Bronchial epithelial cell (primary cell): ENCODE results near the gene ITGA6. TPM values are rescaled to one million over a fixed set of nuclear protein-coding genes. Genes with fewer than 3 reads are reported as not detected.
A peak's percentile ranks its signal among the peaks of the same experiment; 100 is the strongest.

ENCODE experiments used
- DNase-seq: peaks from one replicate; pipeline ENCODE4 v3.0.0-alpha.2; 2010; ENCODE audit warnings: low read depth
- FAIRE-seq: peaks from 2 replicates; lab custom pipeline; 2011; peaks lifted over from hg19 to GRCh38; lab: Jason Lieb, UNC
- H3K27me3 ChIP-seq: 2 replicates; pipeline ENCODE4 v1.5.1; 2011; ENCODE audit warnings: low read length; ENCODE audit not compliant: control insufficient read depth, insufficient read depth
- H3K36me3 ChIP-seq: 2 replicates; pipeline ENCODE4 v1.5.1; 2011; ENCODE audit warnings: low read length; ENCODE audit not compliant: control insufficient read depth, insufficient read depth
- H3K4me3 ChIP-seq: 2 replicates; pipeline ENCODE4 v1.5.1; 2011; ENCODE audit warnings: mild to moderate bottlenecking, low read depth, low read length, control low read depth
- total RNA-seq: library from RNA; depleted of rRNA; stranded (reverse); fragments of >200 nt; gene quantifications from 2 replicates; pipeline ENCODE4 v1.2.1, GENCODE V29; 2014
- TF ChIP-seq, protein P1 (sequence below): IDR thresholded peaks from 2 replicates; pipeline ENCODE4 v1.5.1; 2011; ENCODE audit warnings: mild to moderate bottlenecking, moderate library complexity, low read length, control low read depth, inconsistent platforms; ENCODE audit not compliant: insufficient read depth, severe bottlenecking

ITGA6 gene
- total RNA-seq, 1 donor from 2014 or later = 390 TPM

DNA sequence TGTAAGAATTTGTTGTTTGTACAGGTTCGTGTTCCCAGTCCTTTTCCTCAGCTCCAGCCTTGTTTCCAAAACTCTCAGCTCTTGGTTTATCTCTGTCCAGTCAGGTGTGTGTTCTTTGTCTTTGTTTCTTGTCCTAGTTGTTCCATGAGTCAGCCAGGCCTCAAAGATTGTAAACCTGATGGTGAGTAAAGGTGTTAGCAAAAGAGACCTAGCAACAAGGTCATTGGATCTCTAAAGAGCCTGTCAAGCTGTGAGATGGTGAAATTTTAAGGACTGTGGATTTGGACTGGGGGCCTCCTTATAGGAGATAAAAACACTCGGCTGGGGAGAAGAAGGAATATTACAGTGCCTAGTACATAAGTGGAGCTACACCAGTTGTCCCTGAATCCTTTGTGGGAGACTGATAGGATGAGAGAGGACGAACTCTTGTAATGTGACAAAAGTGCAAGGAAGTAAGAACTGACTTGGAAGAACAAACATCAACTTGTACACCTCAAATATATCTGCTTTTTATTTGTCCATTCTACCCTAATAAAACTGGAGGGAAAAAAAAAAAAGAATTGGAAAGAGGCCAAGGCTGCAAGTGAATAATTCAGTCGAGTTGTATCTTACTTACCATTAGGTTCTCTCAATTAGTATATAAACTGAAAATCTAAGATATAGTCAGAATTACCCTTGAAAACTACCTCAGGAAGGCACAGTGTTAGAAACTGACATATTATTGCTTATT lies 37.2 kb downstream of the ITGA6 start:
- Histone ChIP-seq H3K27me3 (no peaks in the 10 kb centered on the region), H3K36me3 (peaks cover 10% of the 10 kb centered on the region), H3K4me3 (no peak overlapping the region)
- TF ChIP-seq, protein P1, sequence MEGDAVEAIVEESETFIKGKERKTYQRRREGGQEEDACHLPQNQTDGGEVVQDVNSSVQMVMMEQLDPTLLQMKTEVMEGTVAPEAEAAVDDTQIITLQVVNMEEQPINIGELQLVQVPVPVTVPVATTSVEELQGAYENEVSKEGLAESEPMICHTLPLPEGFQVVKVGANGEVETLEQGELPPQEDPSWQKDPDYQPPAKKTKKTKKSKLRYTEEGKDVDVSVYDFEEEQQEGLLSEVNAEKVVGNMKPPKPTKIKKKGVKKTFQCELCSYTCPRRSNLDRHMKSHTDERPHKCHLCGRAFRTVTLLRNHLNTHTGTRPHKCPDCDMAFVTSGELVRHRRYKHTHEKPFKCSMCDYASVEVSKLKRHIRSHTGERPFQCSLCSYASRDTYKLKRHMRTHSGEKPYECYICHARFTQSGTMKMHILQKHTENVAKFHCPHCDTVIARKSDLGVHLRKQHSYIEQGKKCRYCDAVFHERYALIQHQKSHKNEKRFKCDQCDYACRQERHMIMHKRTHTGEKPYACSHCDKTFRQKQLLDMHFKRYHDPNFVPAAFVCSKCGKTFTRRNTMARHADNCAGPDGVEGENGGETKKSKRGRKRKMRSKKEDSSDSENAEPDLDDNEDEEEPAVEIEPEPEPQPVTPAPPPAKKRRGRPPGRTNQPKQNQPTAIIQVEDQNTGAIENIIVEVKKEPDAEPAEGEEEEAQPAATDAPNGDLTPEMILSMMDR = no peak
- FAIRE-seq (no peak), DNase-seq (peak; percentile 88)

DNA sequence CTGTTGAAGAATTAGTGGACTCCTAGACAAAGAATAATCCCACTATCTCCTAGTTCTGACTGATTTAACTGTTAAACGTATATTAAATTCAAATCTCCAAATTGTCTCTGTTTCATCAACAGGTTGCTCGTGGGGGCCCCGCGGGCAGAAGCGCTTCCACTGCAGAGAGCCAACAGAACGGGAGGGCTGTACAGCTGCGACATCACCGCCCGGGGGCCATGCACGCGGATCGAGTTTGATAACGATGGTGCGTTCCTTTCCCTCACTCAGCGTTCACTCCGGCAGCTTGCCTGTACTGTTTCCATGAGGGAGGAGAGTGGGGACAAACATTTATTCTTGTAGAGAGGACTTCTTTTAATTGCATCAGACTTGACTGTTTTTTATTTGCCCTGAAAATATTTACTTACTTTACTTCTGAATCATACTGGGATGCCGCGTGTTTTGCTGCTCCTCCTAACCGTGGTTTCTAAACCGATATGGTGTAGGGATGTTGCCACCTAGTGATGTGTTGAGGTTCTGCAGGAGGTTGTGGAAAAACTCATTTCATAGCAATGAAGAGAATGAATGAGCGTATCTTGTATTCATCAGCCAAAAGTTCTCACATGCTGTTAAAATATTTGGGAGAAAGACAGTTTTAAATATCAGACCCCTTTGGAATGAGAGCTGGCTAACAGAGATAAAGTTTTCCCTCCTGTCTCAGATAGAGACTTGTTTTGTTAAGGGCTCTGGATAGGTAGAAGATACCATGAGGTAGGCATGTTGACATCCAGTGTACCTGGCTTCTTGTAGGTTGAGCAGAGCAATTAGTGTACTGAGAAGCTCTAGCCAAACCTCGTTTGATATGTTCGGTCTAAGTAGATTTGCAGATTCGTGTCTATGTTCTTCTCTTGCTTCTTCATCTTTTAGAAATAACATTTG lies 38.3 kb downstream of the ITGA6 start:
- TF ChIP-seq, protein P1 = peak; percentile 64
- no peaks in the 10 kb centered on the region for H3K27me3 ChIP-seq
- no peak overlapping the region for H3K4me3 ChIP-seq
- H3K36me3 ChIP-seq = peaks cover 10% of the 10 kb centered on the region
- peak; percentile 77 for DNase-seq
- FAIRE-seq = peak; percentile 64

DNA sequence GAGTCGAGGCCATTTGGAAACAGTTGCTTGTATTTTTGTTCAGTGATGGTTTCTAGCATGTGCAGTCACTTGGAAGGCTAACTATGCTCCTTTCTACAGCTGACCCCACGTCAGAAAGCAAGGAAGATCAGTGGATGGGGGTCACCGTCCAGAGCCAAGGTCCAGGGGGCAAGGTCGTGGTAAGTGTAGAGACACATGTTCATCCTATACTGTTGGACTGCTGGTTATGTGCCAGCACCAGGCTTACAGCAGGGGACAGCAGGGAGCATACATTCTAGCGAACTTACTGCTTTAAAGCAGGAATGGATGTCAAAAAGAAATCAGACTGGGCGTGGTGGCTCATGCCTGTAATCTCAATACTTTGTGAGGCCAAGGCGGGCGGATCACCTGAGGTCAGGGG lies 40.0 kb downstream of the ITGA6 start:
- no peak for FAIRE-seq
- Histone ChIP-seq H3K4me3 (no peak overlapping the region), H3K36me3 (peaks cover 18% of the 10 kb centered on the region), H3K27me3 (no peaks in the 10 kb centered on the region)
- TF ChIP-seq, protein P1 = no peak
- DNase-seq = no peak

DNA sequence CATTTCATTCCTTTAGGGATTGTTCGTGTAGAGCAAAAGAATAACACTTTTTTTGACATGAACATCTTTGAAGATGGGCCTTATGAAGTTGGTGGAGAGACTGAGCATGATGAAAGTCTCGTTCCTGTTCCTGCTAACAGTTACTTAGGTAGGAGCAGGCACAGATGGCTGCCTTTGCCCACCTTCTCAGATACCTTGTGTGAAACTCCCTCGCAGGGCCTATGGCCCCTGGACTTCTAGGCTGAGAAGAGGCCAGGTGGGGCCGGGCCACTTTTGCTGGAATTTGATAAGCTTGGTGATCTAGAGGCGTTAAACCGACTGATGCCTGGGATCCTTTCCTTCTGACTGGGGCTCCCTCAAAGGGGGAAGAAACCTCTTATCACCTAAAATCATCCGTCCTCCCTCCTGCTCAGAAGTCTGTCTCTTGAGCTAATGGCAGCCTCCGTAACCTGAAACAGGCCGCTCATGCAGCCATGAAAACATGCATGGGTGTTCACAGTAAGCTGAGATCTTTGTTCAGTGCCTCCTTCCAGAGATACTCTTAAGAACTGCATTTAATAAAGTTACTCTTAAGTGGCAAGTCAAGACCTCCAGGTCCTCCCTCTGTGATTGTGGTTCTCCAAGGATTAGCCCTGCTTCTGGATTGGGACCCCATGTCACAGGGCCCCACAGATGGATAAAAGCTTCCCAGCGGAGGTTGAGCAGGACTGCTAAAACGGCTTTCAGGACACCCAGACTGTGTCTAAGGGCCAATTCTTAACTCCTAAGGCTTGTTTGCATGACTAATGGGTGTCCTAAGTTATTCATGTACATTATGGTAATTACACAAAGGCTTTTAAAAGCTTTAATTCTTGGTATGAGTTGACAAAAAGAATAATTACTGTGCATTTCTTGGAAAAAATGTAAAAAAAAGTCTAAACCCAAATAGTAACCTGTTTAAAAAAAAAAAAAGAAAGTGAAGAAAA lies 43.9 kb downstream of the ITGA6 start:
- FAIRE-seq = no peak
- H3K27me3 ChIP-seq = no peaks in the 10 kb centered on the region

DNA sequence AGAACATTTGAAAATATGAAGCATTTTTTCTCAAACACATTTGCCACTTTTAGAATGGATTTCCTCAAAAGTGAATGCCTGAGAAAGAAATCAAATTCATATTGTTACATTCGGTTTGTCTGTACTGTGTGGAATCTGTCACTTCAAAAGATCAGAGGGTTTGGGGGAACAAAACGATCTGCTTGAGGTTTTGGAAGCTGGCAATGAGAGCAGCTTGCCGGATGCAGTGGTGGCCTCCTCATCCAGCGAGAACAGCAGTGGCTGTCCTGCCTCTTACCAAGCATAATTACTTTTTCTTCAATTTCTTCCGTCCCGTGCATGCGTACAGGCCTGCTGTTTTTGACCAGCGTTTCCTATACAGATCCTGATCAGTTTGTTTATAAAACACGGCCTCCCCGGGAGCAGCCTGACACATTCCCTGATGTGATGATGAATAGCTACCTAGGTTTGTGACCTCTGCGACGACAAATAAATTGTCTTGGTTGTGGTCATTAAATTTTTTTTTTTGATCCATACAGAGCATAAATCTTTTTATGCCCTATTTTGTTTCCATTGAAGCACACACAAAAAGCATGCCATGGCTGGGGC lies 45.2 kb downstream of the ITGA6 start:
- TF ChIP-seq, protein P1 = no peak
- Histone ChIP-seq H3K27me3 (no peaks in the 10 kb centered on the region), H3K4me3 (no peak overlapping the region), H3K36me3 (peaks cover 23% of the 10 kb centered on the region)
- DNase-seq = no peak
- FAIRE-seq = no peak

More for the DNA sequence above, 43.9 kb downstream of the ITGA6 start:
- Histone ChIP-seq H3K36me3 (peaks cover 26% of the 10 kb centered on the region), H3K4me3 (no peak overlapping the region)
- no peak for DNase-seq
- TF ChIP-seq, protein P1 = no peak
